ENCODE results near the gene DNTT.

DNTT gene

GRCh38 chr10:96276426-96276825 is 27.8 kb upstream of the DNTT start:
- no peak for DNase-seq (ENCODE audit: low read depth in 1 of 2, low spot score in 1 of 2)

- DNase-seq (ENCODE audit: low read depth in 1 of 2, low spot score in 1 of 2), result no peak
These were observed 27.4 kb upstream of the DNTT start for GRCh38 chr10:96276831-96277230.

GRCh38 chr10:96279191-96279641 is 25.0 kb upstream of the DNTT start:
- no peak for DNase-seq (ENCODE audit: low read depth in 1 of 2, low spot score in 1 of 2)

GRCh38 chr10:96280859-96281258 is 23.4 kb upstream of the DNTT start:
- DNase-seq (ENCODE audit: low read depth in 1 of 2, low spot score in 1 of 2), result no peak

- DNase-seq (ENCODE audit: low read depth in 1 of 2, low spot score in 1 of 2), result no peak
These were observed 22.7 kb upstream of the DNTT start for GRCh38 chr10:96281444-96282029.

GRCh38 chr10:96283351-96283750 is 20.9 kb upstream of the DNTT start:
- DNase-seq (ENCODE audit: low read depth in 1 of 2, low spot score in 1 of 2), result no peak

GRCh38 chr10:96283756-96284155 is 20.5 kb upstream of the DNTT start:
- no peak for DNase-seq (ENCODE audit: low read depth in 1 of 2, low spot score in 1 of 2)

- DNase-seq (ENCODE audit: low read depth in 1 of 2, low spot score in 1 of 2), result no peak
These were observed 18.9 kb upstream of the DNTT start for GRCh38 chr10:96285331-96285752.

GRCh38 chr10:96287392-96288105 is 16.7 kb upstream of the DNTT start:
- DNase-seq (ENCODE audit: low read depth in 1 of 2, low spot score in 1 of 2), result no peak

GRCh38 chr10:96288151-96288621 is 16.0 kb upstream of the DNTT start:
- DNase-seq (ENCODE audit: low read depth in 1 of 2, low spot score in 1 of 2), result no peak

- no peak for DNase-seq (ENCODE audit: low read depth in 1 of 2, low spot score in 1 of 2)
These were observed 14.9 kb upstream of the DNTT start for GRCh38 chr10:96289218-96289910.

- no peak for DNase-seq (ENCODE audit: low read depth in 1 of 2, low spot score in 1 of 2)
These were observed 13.7 kb upstream of the DNTT start for GRCh38 chr10:96290368-96291133.

GRCh38 chr10:96292971-96293920 is 11.0 kb upstream of the DNTT start:
- DNase-seq (ENCODE audit: low read depth in 1 of 2, low spot score in 1 of 2), result no peak

- no peak for DNase-seq (ENCODE audit: low read depth in 1 of 2, low spot score in 1 of 2)
These were observed 8.8 kb upstream of the DNTT start for GRCh38 chr10:96295475-96295874.

GRCh38 chr10:96297486-96297885 is 6.7 kb upstream of the DNTT start:
- no peak for DNase-seq (ENCODE audit: low read depth in 1 of 2, low spot score in 1 of 2)

- no peak for DNase-seq (ENCODE audit: low read depth in 1 of 2, low spot score in 1 of 2)
These were observed 5.9 kb upstream of the DNTT start for GRCh38 chr10:96298362-96298761.

- DNase-seq (ENCODE audit: low read depth in 1 of 2, low spot score in 1 of 2), result no peak
These were observed 4.9 kb upstream of the DNTT start for GRCh38 chr10:96299383-96299782.

GRCh38 chr10:96301616-96302015 is 2.6 kb upstream of the DNTT start:
- no peak for DNase-seq (ENCODE audit: low read depth in 1 of 2, low spot score in 1 of 2)

- no peak for DNase-seq (ENCODE audit: low read depth in 1 of 2, low spot score in 1 of 2)
These were observed 785 bp downstream of the DNTT start for GRCh38 chr10:96305019-96305418.

GRCh38 chr10:96306516-96306915 is 2.3 kb downstream of the DNTT start:
- no peak for DNase-seq (ENCODE audit: low read depth in 1 of 2, low spot score in 1 of 2)
